Uterus (tissue), 2 donors: ENCODE data around the gene RANBP17.

Experiments used
- POLR2A ChIP-seq, 2 donors: fragments of 450-650 bp; IDR thresholded peaks; one replicate each; pipeline ENCODE4 v1.6.1; 2016; ENCODE audit warnings: antibody characterized with exemption in 2 of 2, mild to moderate bottlenecking in 1 of 2, moderate library complexity in 1 of 2
- TF ChIP-seq, protein P1 (sequence below), 4 experiments: fragments of 200-600 bp in 2 of 4; fragments of 450-650 bp in 2 of 4; sonication (generic) in 2 of 4; IDR thresholded peaks; one replicate each; pipeline ENCODE4 v1.5.1; 2016 to 2019; ENCODE audit warnings: antibody characterized with exemption in 4 of 4, mild to moderate bottlenecking in 2 of 4, moderate library complexity in 1 of 4

DNA sequence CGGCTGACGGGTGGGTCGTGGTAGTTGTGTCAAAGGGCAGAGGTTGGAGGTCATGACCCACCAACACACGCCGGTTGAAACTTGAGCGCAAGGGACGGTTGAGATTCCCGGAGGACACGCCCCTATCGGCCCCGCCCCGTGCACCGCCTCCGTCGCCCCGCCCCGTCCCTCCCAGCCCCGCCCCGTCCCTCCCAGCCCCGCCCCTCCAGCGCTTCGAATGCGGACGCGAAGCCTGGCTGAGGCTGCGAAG is 226 bp upstream of the RANBP17 start:
- TF ChIP-seq, protein P1, sequence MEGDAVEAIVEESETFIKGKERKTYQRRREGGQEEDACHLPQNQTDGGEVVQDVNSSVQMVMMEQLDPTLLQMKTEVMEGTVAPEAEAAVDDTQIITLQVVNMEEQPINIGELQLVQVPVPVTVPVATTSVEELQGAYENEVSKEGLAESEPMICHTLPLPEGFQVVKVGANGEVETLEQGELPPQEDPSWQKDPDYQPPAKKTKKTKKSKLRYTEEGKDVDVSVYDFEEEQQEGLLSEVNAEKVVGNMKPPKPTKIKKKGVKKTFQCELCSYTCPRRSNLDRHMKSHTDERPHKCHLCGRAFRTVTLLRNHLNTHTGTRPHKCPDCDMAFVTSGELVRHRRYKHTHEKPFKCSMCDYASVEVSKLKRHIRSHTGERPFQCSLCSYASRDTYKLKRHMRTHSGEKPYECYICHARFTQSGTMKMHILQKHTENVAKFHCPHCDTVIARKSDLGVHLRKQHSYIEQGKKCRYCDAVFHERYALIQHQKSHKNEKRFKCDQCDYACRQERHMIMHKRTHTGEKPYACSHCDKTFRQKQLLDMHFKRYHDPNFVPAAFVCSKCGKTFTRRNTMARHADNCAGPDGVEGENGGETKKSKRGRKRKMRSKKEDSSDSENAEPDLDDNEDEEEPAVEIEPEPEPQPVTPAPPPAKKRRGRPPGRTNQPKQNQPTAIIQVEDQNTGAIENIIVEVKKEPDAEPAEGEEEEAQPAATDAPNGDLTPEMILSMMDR (IDR thresholded peaks at IDR 0.05), result no peak
- no peak for TF ChIP-seq POLR2A (IDR thresholded peaks at IDR 0.05)
